Right cardiac atrium (tissue), 5 donors: ENCODE results near the gene SPSB4. TPM values are rescaled to one million over a fixed set of nuclear protein-coding genes. Genes with fewer than 3 reads are reported as not detected.

Experiments used
- ATAC-seq, 2 donors: fragments of 200-7000 bp; cut with Tn5 transposase; one replicate each; pipeline versions ENCODE4 v1.8.0 to v1.9.1; 2020; ENCODE audit warnings: moderate library complexity in 2 of 2, mild to moderate bottlenecking in 1 of 2
- DNase-seq, 3 donors: peaks; one replicate each; pipeline ENCODE4 v3.0.0-alpha.2; 2020
- H3K27ac ChIP-seq: one replicate; pipeline ENCODE4 v1.5.1; 2013; ENCODE audit warnings: mild to moderate bottlenecking, low read length, control low read depth, moderate library complexity
- H3K27me3 ChIP-seq: one replicate; pipeline ENCODE4 v1.6.1; 2013; ENCODE audit not compliant: control insufficient read depth, insufficient read depth
- H3K4me1 ChIP-seq: one replicate; pipeline ENCODE4 v1.6.1; 2013; ENCODE audit warnings: low read length; ENCODE audit not compliant: control insufficient read depth, insufficient read depth
- H3K4me3 ChIP-seq: one replicate; pipeline ENCODE4 v1.5.1; 2013; ENCODE audit warnings: low read length, control low read depth
- H3K9me3 ChIP-seq: one replicate; pipeline ENCODE4 v1.6.1; 2013; ENCODE audit warnings: low read length; ENCODE audit not compliant: control insufficient read depth
- WGBS: extraction: QIAGEN DNeasy Blood & Tissue Kit; methylation state at CpG from one replicate; pipeline ENCODE4 v1.1.7; 2013; 5-methylcytosine and 5-hydroxymethylcytosine counted together
- intact Hi-C, 4 donors: fragments of 100-400 bp; cut with DNase I; formaldehyde crosslinking; loops; one replicate each; pipeline versions ENCODE4 v1.11.0 to v1.14.0; 2022 to 2023
- polyA plus RNA-seq: library from polyadenylated mRNA; stranded (reverse); fragments of 200-250 nt; gene quantifications from one replicate; pipeline ENCODE4 v1.2.3, GENCODE V29; 2013
- total RNA-seq, 4 donors: library from RNA; stranded (reverse); fragmentation: NEBNext Ultra II Directional; extraction: Animal tissue kit (Norgen Biotek cat#: 25700); gene quantifications; one replicate each; pipeline ENCODE4 v1.2.1, GENCODE V29; 2021
- donor health status: healthy with polysubstance abuse.
- donor health status: DM: no; HTN: yes; CAD: no.
- donor health status: DM: no; HTN: no; CAD: no.
- donor health status: DM: no; HTN: yes; CAD: no; lungs with severe emphysema.
- donor health status: DM: yes; HTN: yes; CAD: no.

The SPSB4 gene
- total and polyA plus RNA-seq, 5 donors: 1.1 to 9.7 (median 5.9) TPM

- no peak overlapping the region for H3K4me3 ChIP-seq
- H3K9me3 ChIP-seq: no peaks in the 10 kb centered on the region
- H3K27me3 ChIP-seq: no peaks in the 10 kb centered on the region
- no peak for ATAC-seq
- H3K4me1 ChIP-seq: peaks cover 15% of the 10 kb centered on the region
- intact Hi-C loops: no loop called here
- no peak for DNase-seq
- 66% methylated on average over 8 of the region's 8 CpGs for WGBS
- no peak overlapping the region for H3K27ac ChIP-seq
Observed at GRCh38 chr3:141087076-141087777, 36.1 kb downstream of the SPSB4 start.

DNA sequence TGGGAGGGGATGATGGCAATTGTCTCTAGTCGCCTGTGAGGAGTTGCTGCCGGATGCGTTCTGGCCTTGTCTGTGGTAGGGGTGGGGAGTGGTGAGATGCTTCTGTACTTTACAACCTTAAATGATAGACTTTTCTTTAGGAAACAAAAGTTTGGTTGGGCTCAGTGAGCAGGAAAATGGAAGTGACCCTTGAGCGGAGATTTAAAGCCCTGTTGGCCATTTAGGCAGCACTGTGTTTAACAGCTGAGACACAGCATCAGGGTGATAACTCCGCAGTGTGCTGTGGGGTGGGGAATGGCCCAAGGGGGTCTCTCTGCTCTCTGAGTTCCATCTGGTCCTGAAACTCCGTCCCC, 36.6 kb downstream of the SPSB4 start:
- H3K4me1 ChIP-seq: peaks cover 15% of the 10 kb centered on the region
- WGBS: 76% methylated on average over 6 of the region's 6 CpGs
- H3K27me3 ChIP-seq: no peaks in the 10 kb centered on the region
- H3K4me3 ChIP-seq: no peak overlapping the region
- no peaks in the 10 kb centered on the region for H3K9me3 ChIP-seq
- ATAC-seq (no peak), DNase-seq (no peak)
- no peak overlapping the region for H3K27ac ChIP-seq
- intact Hi-C loops: no loop called here

- ATAC-seq (no peak), DNase-seq (no peak)
- intact Hi-C loops: no loop called here
- no peak overlapping the region for H3K4me3 ChIP-seq
- H3K4me1 ChIP-seq: peaks cover 19% of the 10 kb centered on the region
- no peaks in the 10 kb centered on the region for H3K27me3 ChIP-seq
- no peaks in the 10 kb centered on the region for H3K9me3 ChIP-seq
- 75% methylated on average over 3 of the region's 3 CpGs for WGBS
- no peak overlapping the region for H3K27ac ChIP-seq
Observed at GRCh38 chr3:141089339-141090152, 38.4 kb downstream of the SPSB4 start.

DNA sequence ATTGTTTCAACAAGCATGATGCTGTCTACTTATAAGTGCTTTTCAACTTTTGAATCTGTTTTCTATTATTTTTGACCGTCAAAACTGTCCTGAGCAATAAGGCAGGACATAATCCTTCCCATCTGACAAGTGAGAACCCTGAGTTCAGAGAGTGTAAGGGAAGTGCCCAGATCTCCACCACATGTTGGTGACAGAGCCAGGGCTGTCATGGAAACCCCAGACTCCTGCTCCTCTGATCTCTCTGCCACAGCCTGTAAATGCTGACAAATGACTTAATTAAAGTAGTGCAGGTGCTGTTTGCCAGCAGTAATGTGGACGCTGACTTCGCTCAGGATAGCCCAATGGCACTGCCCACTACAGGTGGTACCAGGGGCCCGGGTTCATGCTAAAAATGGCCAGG, 40.3 kb downstream of the SPSB4 start:
- Histone ChIP-seq H3K4me3 (no peak overlapping the region), H3K4me1 (peaks cover 24% of the 10 kb centered on the region), H3K27me3 (no peaks in the 10 kb centered on the region), H3K27ac (no peak overlapping the region), H3K9me3 (no peaks in the 10 kb centered on the region)
- ATAC-seq (no peak), DNase-seq (no peak)
- intact Hi-C loops: no loop called here
- WGBS: 62% methylated on average over 4 of the region's 4 CpGs

GRCh38 chr3:141092663-141093062, 41.5 kb downstream of the SPSB4 start:
- H3K27me3 ChIP-seq: no peaks in the 10 kb centered on the region
- no peak overlapping the region for H3K27ac ChIP-seq
- no peaks in the 10 kb centered on the region for H3K9me3 ChIP-seq
- no peak for DNase-seq
- H3K4me1 ChIP-seq: peaks cover 16% of the 10 kb centered on the region
- WGBS: 67% methylated on average over 6 of the region's 6 CpGs
- no peak overlapping the region for H3K4me3 ChIP-seq
- no peak for ATAC-seq
- intact Hi-C loops: no loop called here

DNA sequence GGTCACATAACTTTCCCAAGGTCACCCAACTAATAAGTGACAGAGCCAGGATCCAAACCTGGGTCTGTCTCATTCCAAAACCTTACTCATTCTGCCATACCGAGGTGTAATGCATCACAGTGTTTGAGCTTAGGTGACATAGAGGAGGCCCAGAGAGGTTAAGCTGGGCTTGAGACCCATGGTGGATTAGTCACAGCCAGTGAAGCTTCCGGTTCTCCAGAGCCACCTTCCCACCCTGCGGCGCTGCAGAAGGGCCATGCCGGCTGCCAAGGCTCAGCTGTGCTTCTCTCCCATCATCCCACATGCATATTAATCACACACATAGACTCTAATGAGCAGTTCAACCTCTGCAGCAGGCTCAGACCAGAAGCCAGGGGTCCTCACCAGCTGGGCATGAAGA, 42.2 kb downstream of the SPSB4 start:
- H3K27me3 ChIP-seq: no peaks in the 10 kb centered on the region
- intact Hi-C loops: no loop called here
- H3K4me1 ChIP-seq: peaks cover 16% of the 10 kb centered on the region
- WGBS: 53% methylated on average over 5 of the region's 5 CpGs
- no peak overlapping the region for H3K27ac ChIP-seq
- no peak for DNase-seq
- ATAC-seq: peak; percentile 5 to 17
- H3K9me3 ChIP-seq: no peaks in the 10 kb centered on the region
- H3K4me3 ChIP-seq: no peak overlapping the region

DNA sequence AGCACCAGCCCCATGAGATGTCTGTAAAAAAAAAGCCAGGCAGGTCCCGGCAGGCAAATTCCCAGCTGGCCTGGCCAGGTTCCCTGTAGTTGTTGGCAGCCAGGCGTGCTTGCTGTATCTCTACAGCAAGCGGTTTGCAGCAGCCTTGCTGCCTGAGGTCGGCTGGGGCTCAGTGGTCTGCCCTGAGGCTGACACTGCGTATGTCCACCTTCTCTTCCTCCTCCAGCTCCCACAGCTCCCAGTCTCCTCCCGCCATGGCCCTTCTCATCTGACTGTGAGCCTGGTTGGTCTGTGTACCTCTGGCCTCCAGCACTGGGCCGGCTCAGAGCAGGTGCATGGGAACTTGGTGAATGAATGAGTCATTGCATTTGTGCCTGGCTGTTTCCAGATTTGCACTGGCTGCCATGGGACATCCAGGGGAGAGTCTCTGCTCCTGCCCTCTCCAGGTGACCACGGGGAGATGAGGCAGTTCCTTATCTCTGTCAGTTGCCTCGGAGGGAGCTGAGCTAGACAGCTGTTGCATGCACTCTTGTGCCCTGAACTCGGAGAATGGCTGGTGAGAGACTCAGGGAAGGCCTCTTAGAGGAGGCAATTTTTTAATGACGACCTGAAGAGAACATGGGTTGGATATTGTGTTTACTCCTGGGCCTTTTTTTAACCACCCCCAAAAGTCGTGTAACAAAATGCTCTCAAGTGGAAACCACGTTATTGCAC, 43.0 kb downstream of the SPSB4 start:
- intact Hi-C loops: no loop called here
- no peaks in the 10 kb centered on the region for H3K27me3 ChIP-seq
- DNase-seq: peak; percentile 69 to 91 (median 88)
- WGBS: 32% methylated on average over 13 of the region's 13 CpGs
- peaks cover 16% of the 10 kb centered on the region for H3K4me1 ChIP-seq
- H3K9me3 ChIP-seq: no peaks in the 10 kb centered on the region
- H3K4me3 ChIP-seq: no peak overlapping the region
- H3K27ac ChIP-seq: peak overlapping the region; percentile 45
- ATAC-seq: peak; percentile 61 to 65

- H3K9me3 ChIP-seq: no peaks in the 10 kb centered on the region
- DNase-seq (peak; percentile 90 to 93 (median 91)), ATAC-seq (peak; percentile 91 to 96)
- peak overlapping the region; percentile 37 for H3K27ac ChIP-seq
- intact Hi-C loops: no loop called here
- 22% methylated on average over 23 of the region's 23 CpGs for WGBS
- peaks cover 18% of the 10 kb centered on the region for H3K4me1 ChIP-seq
- no peaks in the 10 kb centered on the region for H3K27me3 ChIP-seq
- no peak overlapping the region for H3K4me3 ChIP-seq
Observed at GRCh38 chr3:141094790-141095545, 43.8 kb downstream of the SPSB4 start.

- Histone ChIP-seq H3K27ac (peak overlapping the region; percentile 26), H3K4me3 (no peak overlapping the region), H3K9me3 (no peaks in the 10 kb centered on the region), H3K4me1 (peaks cover 18% of the 10 kb centered on the region), H3K27me3 (no peaks in the 10 kb centered on the region)
- 40% methylated on average over 1 of the region's 1 CpG for WGBS
- intact Hi-C loops: no loop called here
- no peak for DNase-seq
- no peak for ATAC-seq
Observed at GRCh38 chr3:141095546-141095937, 44.4 kb downstream of the SPSB4 start.

- no peak overlapping the region for H3K4me3 ChIP-seq
- ATAC-seq (no peak), DNase-seq (no peak)
- no peak overlapping the region for H3K27ac ChIP-seq
- intact Hi-C loops: no loop called here
- peaks cover 18% of the 10 kb centered on the region for H3K4me1 ChIP-seq
- H3K9me3 ChIP-seq: no peaks in the 10 kb centered on the region
- WGBS: 98% methylated on average over 1 of the region's 1 CpG
- H3K27me3 ChIP-seq: no peaks in the 10 kb centered on the region
Observed at GRCh38 chr3:141096164-141096563, 45.0 kb downstream of the SPSB4 start.
